ENCODE results near the gene IGF2R. TPM values are rescaled to one million over a fixed set of nuclear protein-coding genes. Genes with fewer than 3 reads are reported as not detected.

Gene IGF2R
- total RNA-seq, 3 donors from 2014 or later = 60.4 to 112 (median 81.0) TPM

DNA sequence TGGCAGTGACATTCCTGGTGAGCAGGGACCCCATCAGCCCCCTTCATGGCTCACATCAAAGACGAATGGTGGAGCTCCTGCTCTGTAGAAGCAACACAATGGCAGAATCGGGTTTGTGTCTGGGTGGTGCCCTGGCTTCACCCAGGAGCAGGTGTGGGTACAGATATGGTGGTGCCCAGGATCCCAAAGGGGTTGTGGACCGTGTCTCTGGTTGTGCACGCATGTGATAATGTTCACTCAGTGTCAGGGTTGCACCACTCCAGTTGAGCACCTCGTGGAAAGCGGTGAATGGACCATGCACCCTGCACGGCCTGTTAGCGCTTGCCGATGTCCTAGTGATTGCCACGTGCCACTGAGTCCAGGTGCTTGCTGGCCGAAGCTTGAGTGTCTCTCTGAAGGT is 63.0 kb downstream of the IGF2R start:
- Histone ChIP-seq H3K9me3 (no peaks in the 10 kb centered on the region), H3K4me1 (no peaks in the 10 kb centered on the region), H3K4me3 (no peak overlapping the region), H3K27me3 (no peaks in the 10 kb centered on the region), H3K27ac (no peak overlapping the region), H3K36me3 (no peaks in the 10 kb centered on the region)
- intact Hi-C loops (cut with DNase I; ENCODE audit: low total_unique reads) = no loop called here
- no peak for DNase-seq (ENCODE audit: low spot score in 2 of 2)
- TF ChIP-seq, protein P1, sequence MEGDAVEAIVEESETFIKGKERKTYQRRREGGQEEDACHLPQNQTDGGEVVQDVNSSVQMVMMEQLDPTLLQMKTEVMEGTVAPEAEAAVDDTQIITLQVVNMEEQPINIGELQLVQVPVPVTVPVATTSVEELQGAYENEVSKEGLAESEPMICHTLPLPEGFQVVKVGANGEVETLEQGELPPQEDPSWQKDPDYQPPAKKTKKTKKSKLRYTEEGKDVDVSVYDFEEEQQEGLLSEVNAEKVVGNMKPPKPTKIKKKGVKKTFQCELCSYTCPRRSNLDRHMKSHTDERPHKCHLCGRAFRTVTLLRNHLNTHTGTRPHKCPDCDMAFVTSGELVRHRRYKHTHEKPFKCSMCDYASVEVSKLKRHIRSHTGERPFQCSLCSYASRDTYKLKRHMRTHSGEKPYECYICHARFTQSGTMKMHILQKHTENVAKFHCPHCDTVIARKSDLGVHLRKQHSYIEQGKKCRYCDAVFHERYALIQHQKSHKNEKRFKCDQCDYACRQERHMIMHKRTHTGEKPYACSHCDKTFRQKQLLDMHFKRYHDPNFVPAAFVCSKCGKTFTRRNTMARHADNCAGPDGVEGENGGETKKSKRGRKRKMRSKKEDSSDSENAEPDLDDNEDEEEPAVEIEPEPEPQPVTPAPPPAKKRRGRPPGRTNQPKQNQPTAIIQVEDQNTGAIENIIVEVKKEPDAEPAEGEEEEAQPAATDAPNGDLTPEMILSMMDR (IDR thresholded peaks at IDR 0.05) = no peak
- TF ChIP-seq POLR2A (IDR thresholded peaks at IDR 0.05) = no peak
- no peak for TF ChIP-seq POLR2AphosphoS5 (IDR thresholded peaks at IDR 0.05)

DNA sequence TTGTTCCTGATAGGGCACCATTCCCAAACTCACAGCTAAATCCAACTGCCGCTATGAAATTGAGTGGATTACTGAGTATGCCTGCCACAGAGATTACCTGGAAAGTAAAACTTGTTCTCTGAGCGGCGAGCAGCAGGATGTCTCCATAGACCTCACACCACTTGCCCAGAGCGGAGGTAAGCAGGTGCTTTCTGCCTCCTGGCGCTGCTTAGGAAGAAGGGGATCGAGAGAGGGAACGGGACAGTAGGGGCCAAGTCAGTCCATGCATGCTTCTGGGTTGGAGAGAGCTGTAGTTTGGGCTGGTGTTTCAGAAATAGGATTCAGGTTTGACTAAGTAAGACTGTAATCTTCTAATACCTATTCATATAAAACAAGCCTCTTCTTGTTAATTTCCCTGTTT is 63.7 kb downstream of the IGF2R start:
- intact Hi-C loops (cut with DNase I; ENCODE audit: low total_unique reads) = no loop called here
- H3K36me3 ChIP-seq = no peaks in the 10 kb centered on the region
- H3K4me1 ChIP-seq = no peaks in the 10 kb centered on the region
- no peaks in the 10 kb centered on the region for H3K27me3 ChIP-seq
- no peak overlapping the region for H3K4me3 ChIP-seq
- H3K9me3 ChIP-seq = no peaks in the 10 kb centered on the region
- TF ChIP-seq, protein P1 (IDR thresholded peaks at IDR 0.05) = no peak
- no peak for TF ChIP-seq POLR2A (IDR thresholded peaks at IDR 0.05)
- no peak overlapping the region for H3K27ac ChIP-seq
- no peak for DNase-seq (ENCODE audit: low spot score in 2 of 2)

DNA sequence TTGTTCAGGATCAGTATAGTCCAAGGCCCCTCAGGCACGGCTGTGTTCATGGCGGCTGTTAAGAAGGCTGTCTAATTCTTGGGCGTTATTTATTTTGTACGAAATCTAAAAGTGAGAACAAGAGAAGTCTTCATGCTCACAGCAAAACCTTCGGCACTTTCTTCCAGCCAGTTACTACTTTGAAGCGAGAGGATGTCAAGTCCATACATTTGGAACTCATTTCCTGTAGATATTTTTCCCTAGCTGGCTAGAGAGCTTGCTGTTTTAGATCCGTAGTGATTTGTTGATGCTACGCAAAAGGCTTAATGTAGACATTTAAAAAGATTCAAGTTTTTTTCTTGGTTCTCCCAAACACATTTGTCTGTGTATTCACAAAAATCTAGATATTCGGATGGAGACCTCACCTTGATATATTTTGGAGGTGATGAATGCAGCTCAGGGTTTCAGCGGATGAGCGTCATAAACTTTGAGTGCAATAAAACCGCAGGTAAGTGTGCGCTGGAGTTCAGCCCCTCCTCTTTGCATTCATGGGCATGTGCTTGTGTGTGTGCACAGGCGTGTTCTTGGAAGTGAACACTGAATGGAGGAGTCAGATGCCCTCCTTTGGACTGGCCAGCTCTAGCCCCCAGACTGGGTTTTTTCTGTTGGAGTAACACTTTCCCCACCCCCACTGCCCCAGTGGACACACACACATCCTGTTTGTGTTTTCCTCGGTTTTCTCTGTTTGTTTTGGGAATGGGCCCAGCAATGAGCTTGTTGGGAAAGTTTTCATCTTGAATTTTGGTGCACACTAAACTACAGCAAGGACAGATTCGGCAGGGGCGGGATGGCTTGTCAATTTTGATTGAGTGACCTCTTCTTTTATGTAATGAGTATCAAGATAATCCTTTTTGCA is 65.4 kb downstream of the IGF2R start:
- TF ChIP-seq POLR2A (IDR thresholded peaks at IDR 0.05) = no peak
- TF ChIP-seq POLR2AphosphoS5 (IDR thresholded peaks at IDR 0.05) = no peak
- DNase-seq (ENCODE audit: low spot score in 2 of 2) = no peak
- Histone ChIP-seq H3K27ac (no peak overlapping the region), H3K9me3 (no peaks in the 10 kb centered on the region), H3K36me3 (no peaks in the 10 kb centered on the region), H3K27me3 (no peaks in the 10 kb centered on the region), H3K4me3 (no peak overlapping the region), H3K4me1 (no peaks in the 10 kb centered on the region)
- intact Hi-C loops (cut with DNase I; ENCODE audit: low total_unique reads) = no loop called here

DNA sequence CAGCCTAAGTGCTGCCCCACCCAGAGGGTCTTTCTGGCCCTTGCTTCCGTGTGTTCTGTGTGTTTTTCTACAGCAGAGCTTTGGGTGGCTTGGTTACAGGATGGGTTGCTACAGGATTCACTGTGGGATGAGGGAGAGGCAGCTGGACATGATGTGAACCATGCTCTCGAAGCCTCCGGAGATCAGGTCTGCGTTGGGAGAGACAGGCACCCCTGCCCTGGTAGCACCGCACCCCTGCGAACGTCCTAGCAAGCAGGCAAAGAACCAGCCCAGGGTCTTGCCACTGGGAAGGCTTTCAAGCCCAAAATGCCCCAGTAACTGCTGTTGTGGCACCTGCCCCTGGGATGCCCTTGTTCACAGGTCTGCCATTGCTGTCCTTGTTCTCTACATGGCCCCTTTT is 66.4 kb downstream of the IGF2R start:
- TF ChIP-seq, protein P1 (IDR thresholded peaks at IDR 0.05) = no peak
- no peaks in the 10 kb centered on the region for H3K4me1 ChIP-seq
- peak overlapping the region in 1 of 2 donors; percentile 56 for H3K27ac ChIP-seq
- no peak for DNase-seq (ENCODE audit: low spot score in 2 of 2)
- no peaks in the 10 kb centered on the region for H3K36me3 ChIP-seq
- no peaks in the 10 kb centered on the region for H3K27me3 ChIP-seq
- H3K4me3 ChIP-seq = no peak overlapping the region
- H3K9me3 ChIP-seq = no peaks in the 10 kb centered on the region
- intact Hi-C loops (cut with DNase I; ENCODE audit: low total_unique reads) = no loop called here

DNA sequence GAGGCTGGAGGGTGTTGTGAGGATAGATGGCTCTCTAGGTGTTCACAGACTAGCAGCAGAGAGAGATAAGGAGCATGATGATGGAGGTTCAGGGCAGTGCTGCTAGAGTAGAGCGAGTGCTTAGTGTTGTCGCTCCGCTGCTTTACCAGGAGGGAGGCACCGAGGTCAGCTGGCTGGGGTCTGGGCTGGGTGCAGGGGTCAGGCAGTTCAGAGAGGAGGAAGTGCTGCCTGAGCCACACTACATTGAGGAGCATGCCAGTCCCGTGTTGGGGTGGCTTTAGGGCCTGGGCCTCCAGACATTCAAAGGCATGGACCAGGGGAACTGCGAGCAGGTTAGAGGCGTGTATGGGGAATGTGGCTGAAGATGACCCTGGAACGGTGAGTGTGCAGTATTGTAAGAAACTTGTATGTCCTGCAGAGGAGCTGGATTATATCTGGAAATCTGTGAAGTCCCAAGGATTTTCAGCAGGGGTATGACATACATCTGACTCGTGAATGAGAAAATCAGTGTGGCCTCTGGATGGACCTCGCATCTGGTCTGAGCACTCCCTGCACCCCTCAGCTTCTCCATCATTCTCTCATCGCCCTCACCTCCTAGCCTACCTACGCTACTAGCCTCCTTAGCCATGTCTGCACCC is 66.9 kb downstream of the IGF2R start:
- Histone ChIP-seq H3K9me3 (no peaks in the 10 kb centered on the region), H3K27ac (peak overlapping the region in 1 of 2 donors; percentile 56), H3K4me1 (no peaks in the 10 kb centered on the region), H3K4me3 (no peak overlapping the region), H3K36me3 (no peaks in the 10 kb centered on the region), H3K27me3 (no peaks in the 10 kb centered on the region)
- intact Hi-C loops (cut with DNase I; ENCODE audit: low total_unique reads) = no loop called here
- TF ChIP-seq POLR2AphosphoS5 (IDR thresholded peaks at IDR 0.05) (no peak), POLR2A (IDR thresholded peaks at IDR 0.05) (no peak)
- TF ChIP-seq, protein P1 (IDR thresholded peaks at IDR 0.05) = no peak
- DNase-seq (ENCODE audit: low spot score in 2 of 2) = no peak

Data from breast epithelium (tissue), 4 donors.